B cell (primary cell): ENCODE data around the gene AIRE. TPM values are rescaled to one million over a fixed set of nuclear protein-coding genes. Genes with fewer than 3 reads are reported as not detected.

Experiments used
- ATAC-seq: fragments of 200-7000 bp; cut with Tn5 transposase; one replicate; pipeline ENCODE4 v1.10.0; 2021; ENCODE audit warnings: low read depth, mild to moderate bottlenecking, moderate number of reproducible peaks, moderate library complexity
- CTCF ChIA-PET: fragments of 350-600 bp; sonication (Branson Sonifier 250); formaldehyde crosslinking; loops from one replicate; lab custom pipeline; 2021; ENCODE audit warnings: antibody characterized with exemption, inconsistent platforms; lab: Charles Lee
- POLR2A ChIA-PET: fragments of 350-600 bp; sonication (Branson Sonifier 250); formaldehyde crosslinking; loops from one replicate; lab custom pipeline; 2021; ENCODE audit warnings: antibody characterized with exemption; lab: Charles Lee
- DNase-seq: peaks from one replicate; pipeline ENCODE4 v3.0.0; 2013
- H2AFZ ChIP-seq: 2 replicates; pipeline ENCODE4 v1.6.1; 2012; ENCODE audit warnings: mild to moderate bottlenecking, low read depth, low read length; ENCODE audit not compliant: insufficient read depth, poor library complexity, severe bottlenecking
- H3K27ac ChIP-seq, 2 donors: 1 replicate in 1 of 2; 2 replicates in 1 of 2; pipeline ENCODE4 v1.5.1; 2012 to 2013; ENCODE audit warnings: low read length in 2 of 2, mild to moderate bottlenecking in 2 of 2, moderate library complexity in 1 of 2
- H3K27me3 ChIP-seq, 4 experiments: fragments of 200-600 bp in 1 of 4; sonication (generic) in 1 of 4; replicated peaks in 1 of 4; 1 replicate in 2 of 4; 2 replicates in 2 of 4; pipeline versions ENCODE4 v1.6.1 to v1.7.0; 2013 to 2016; ENCODE audit warnings: low read length in 3 of 4, mild to moderate bottlenecking in 2 of 4, mixed read lengths in 1 of 4, moderate library complexity in 1 of 4; ENCODE audit not compliant: insufficient read depth in 4 of 4, control insufficient read depth in 3 of 4; ENCODE audit errors: control extremely low read depth in 1 of 4
- H3K36me3 ChIP-seq, 2 experiments: replicated peaks in 1 of 2; 1 replicate in 1 of 2; 2 replicates in 1 of 2; pipeline versions ENCODE4 v1.6.1 to v1.7.1; 2013; ENCODE audit warnings: low read length in 1 of 2; ENCODE audit not compliant: insufficient read depth in 2 of 2, control insufficient read depth in 1 of 2; ENCODE audit errors: control extremely low read depth in 1 of 2, extremely low read depth in 1 of 2
- H3K4me1 ChIP-seq, 2 donors: fragments of 200-600 bp in 1 of 2; sonication (generic) in 1 of 2; 1 replicate in 1 of 2; 2 replicates in 1 of 2; pipeline versions ENCODE4 v1.5.1 to v1.6.1; 2013 to 2017; ENCODE audit warnings: low read length in 2 of 2; ENCODE audit not compliant: control insufficient read depth in 2 of 2, insufficient read depth in 2 of 2
- H3K4me2 ChIP-seq: replicated peaks from 2 replicates; pipeline ENCODE3; 2012; ENCODE audit warnings: mild to moderate bottlenecking, low read depth, low read length; ENCODE audit not compliant: poor library complexity, severe bottlenecking
- H3K4me3 ChIP-seq, 5 experiments: fragments of 200-600 bp in 1 of 5; sonication (generic) in 1 of 5; 1 replicate in 3 of 5; 2 replicates in 2 of 5; pipeline versions ENCODE4 v1.5.1 to v1.7.0; 2011 to 2016; ENCODE audit warnings: low read length in 4 of 5, mild to moderate bottlenecking in 4 of 5, low read depth in 2 of 5, control low read depth in 1 of 5, moderate library complexity in 1 of 5; ENCODE audit not compliant: insufficient read depth in 1 of 5; ENCODE audit errors: control extremely low read depth in 1 of 5, extremely low read depth in 1 of 5
- H3K79me2 ChIP-seq: fragments of 200-600 bp; sonication (generic); one replicate; pipeline ENCODE4 v1.6.0; 2016; ENCODE audit warnings: low read length; ENCODE audit not compliant: control insufficient read depth, insufficient read depth
- H3K9ac ChIP-seq: fragments of 200-600 bp; sonication (generic); 2 replicates; pipeline ENCODE4 v1.6.1; 2017; ENCODE audit warnings: mild to moderate bottlenecking, low read length, moderate library complexity
- H3K9me3 ChIP-seq, 3 donors: one replicate each; pipeline versions ENCODE4 v1.6.1 to v1.7.1; 2013; ENCODE audit warnings: low read length in 2 of 3; ENCODE audit not compliant: control insufficient read depth in 2 of 3, insufficient read depth in 1 of 3; ENCODE audit errors: control extremely low read depth in 1 of 3
- H4K20me1 ChIP-seq: 2 replicates; pipeline ENCODE4 v1.6.0; 2012; ENCODE audit warnings: mild to moderate bottlenecking, low read length; ENCODE audit not compliant: insufficient read depth, control insufficient read depth, poor library complexity, severe bottlenecking
- H3K27ac Mint-ChIP-seq: one replicate; pipeline ENCODE4 v1.8.0; 2021; ENCODE audit warnings: mixed read lengths
- H3K27me3 Mint-ChIP-seq: one replicate; pipeline ENCODE4 v1.8.0; 2021; ENCODE audit warnings: mixed read lengths
- H3K4me1 Mint-ChIP-seq: one replicate; pipeline ENCODE4 v1.8.0; 2021; ENCODE audit warnings: mixed read lengths
- H3K4me3 Mint-ChIP-seq: one replicate; pipeline ENCODE4 v1.8.0; 2021; ENCODE audit warnings: mixed read lengths
- H3K9me3 Mint-ChIP-seq: one replicate; pipeline ENCODE4 v1.8.0; 2022; ENCODE audit warnings: mixed read lengths; ENCODE audit not compliant: insufficient read depth
- EZH2 ChIP-seq: IDR thresholded peaks from 2 replicates; pipeline ENCODE4 v1.6.1; 2012; ENCODE audit warnings: borderline replicate concordance, low read depth, mild to moderate bottlenecking, moderate library complexity, low read length; ENCODE audit not compliant: insufficient read depth, poor library complexity, severe bottlenecking
- WGBS: methylation state at CpG from one replicate; pipeline ENCODE4 v1.1.5; 2013; ENCODE audit warnings: missing lambda C conversion rate; ENCODE audit not compliant: insufficient coverage; 5-methylcytosine and 5-hydroxymethylcytosine counted together
- intact Hi-C: fragments of 100-400 bp; cut with micrococcal nuclease; formaldehyde crosslinking; loops from one replicate; pipeline ENCODE4 v1.10.0; 2022
- polyA plus RNA-seq: library from polyadenylated mRNA; depleted of rRNA; stranded (reverse); fragments of >200 nt; gene quantifications from 2 replicates; pipeline ENCODE4 v1.2.3, GENCODE V29; 2012
- total RNA-seq, 2 donors: library from RNA; stranded (reverse); fragments of 120-200 nt in 1 of 2; gene quantifications; 1 replicate in 1 of 2; 2 replicates in 1 of 2; pipeline versions ENCODE4 v1.2.3 to v1.2.4, GENCODE V29; 2013 to 2022
- TF ChIP-seq, protein P1 (sequence below): fragments of 200-600 bp; IDR thresholded peaks from one replicate; pipeline ENCODE4 v1.8.0; 2022; ENCODE audit warnings: antibody characterized with exemption, mild to moderate bottlenecking

The AIRE gene
- total and polyA plus RNA-seq, 2 donors (not counting 1 experiment from before 2014, with no cell fraction given): 0.37 TPM; not detected in 1

DNA sequence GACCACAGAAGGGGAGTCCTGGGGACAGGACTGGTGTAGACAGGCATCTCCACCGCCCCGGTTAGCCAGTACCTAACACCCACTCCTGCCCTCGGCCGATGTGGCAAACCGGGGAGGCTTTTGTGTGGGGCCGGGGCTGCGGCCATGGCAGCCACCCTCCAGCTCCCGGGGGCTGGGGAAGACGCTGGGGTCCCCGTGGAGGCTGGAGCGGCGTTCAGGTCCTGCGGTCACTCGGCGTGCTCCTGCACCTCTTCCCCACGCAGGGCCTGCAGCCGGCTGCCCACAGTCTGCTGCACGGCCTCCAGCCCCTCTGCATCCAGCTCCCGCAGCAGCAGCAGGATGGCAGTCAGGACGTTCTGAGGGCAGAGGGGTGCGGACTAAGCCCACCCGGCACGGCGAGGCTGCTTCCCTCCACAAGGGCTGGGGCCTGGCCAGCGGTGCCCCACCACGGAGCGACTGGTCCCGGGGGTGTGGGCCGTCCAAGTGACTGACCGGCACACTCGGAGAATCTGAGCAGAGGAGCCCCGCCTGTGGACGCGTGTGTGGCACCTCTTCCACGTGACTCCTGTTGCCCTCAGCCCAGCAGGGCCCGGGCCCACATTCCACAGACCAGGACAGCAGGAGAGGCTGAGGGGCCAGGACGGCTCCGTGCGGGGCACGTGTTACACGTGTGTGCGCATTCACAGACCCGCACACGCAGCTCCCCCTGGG, 44.5 kb downstream of the AIRE start:
- CTCF ChIA-PET: no interaction called here
- H3K4me1 ChIP-seq: no peaks in the 10 kb centered on the region
- H3K9me3 ChIP-seq: no peaks in the 10 kb centered on the region
- H3K9ac ChIP-seq: no peak overlapping the region
- intact Hi-C loops: no loop called here
- H3K4me3 Mint-ChIP-seq: no peak overlapping the region
- WGBS: 94% methylated on average over 44 of the region's 44 CpGs
- H3K27ac Mint-ChIP-seq: no peak overlapping the region
- H3K27ac ChIP-seq: no peak overlapping the region
- no peak overlapping the region for H3K4me3 ChIP-seq
- H4K20me1 ChIP-seq: peaks cover 55% of the 10 kb centered on the region
- POLR2A ChIA-PET: interaction anchor here (0.8 to 1.2 kb wide), 2 partner anchors 7 to 26 kb away, joined by 3 read pairs; no protein-coding TSS in a partner anchor
- H3K79me2 ChIP-seq: no peaks in the 10 kb centered on the region
- no peak for DNase-seq
- H2AFZ ChIP-seq: no peak overlapping the region
- H3K4me1 Mint-ChIP-seq: no peaks in the 10 kb centered on the region
- TF ChIP-seq EZH2: no peak
- TF ChIP-seq, protein P1, sequence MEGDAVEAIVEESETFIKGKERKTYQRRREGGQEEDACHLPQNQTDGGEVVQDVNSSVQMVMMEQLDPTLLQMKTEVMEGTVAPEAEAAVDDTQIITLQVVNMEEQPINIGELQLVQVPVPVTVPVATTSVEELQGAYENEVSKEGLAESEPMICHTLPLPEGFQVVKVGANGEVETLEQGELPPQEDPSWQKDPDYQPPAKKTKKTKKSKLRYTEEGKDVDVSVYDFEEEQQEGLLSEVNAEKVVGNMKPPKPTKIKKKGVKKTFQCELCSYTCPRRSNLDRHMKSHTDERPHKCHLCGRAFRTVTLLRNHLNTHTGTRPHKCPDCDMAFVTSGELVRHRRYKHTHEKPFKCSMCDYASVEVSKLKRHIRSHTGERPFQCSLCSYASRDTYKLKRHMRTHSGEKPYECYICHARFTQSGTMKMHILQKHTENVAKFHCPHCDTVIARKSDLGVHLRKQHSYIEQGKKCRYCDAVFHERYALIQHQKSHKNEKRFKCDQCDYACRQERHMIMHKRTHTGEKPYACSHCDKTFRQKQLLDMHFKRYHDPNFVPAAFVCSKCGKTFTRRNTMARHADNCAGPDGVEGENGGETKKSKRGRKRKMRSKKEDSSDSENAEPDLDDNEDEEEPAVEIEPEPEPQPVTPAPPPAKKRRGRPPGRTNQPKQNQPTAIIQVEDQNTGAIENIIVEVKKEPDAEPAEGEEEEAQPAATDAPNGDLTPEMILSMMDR: no peak
- H3K9me3 Mint-ChIP-seq: no peaks in the 10 kb centered on the region
- no peak overlapping the region for H3K4me2 ChIP-seq
- peaks cover 0 to 29% of the 10 kb centered on the region in 2 experiments for H3K36me3 ChIP-seq
- no peaks in the 10 kb centered on the region for H3K27me3 ChIP-seq
- no peaks in the 10 kb centered on the region for H3K27me3 Mint-ChIP-seq
- no peak for ATAC-seq

DNA sequence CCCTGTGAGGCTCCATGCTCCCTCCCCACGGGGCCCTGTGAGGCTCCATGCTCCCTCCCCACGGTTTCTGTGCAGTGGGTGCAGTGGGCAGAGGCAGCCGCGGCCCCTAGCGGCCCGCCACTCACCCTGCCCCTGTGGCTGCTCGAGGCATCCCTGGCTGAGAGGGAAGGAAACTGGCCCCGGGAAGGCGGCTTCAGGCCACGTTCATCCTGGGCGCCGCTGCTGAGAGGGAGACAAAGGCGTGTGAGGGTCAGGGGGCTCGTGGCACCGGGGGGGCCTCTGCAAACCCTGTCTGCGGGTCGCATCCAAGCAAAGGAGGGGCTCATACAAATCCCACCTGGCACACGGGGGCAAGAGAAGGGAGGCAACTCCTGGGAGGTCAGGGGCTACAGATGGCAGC, 45.0 kb downstream of the AIRE start:
- H4K20me1 ChIP-seq: peaks cover 49% of the 10 kb centered on the region
- TF ChIP-seq, protein P1: no peak
- no peak for TF ChIP-seq EZH2
- no peak for DNase-seq
- no peak overlapping the region for H3K9ac ChIP-seq
- no peak overlapping the region for H3K4me3 ChIP-seq
- no peak overlapping the region for H3K4me3 Mint-ChIP-seq
- no peaks in the 10 kb centered on the region for H3K27me3 Mint-ChIP-seq
- no peaks in the 10 kb centered on the region for H3K27me3 ChIP-seq
- H3K4me1 Mint-ChIP-seq: no peaks in the 10 kb centered on the region
- peaks cover 0 to 24% of the 10 kb centered on the region in 2 experiments for H3K36me3 ChIP-seq
- no peak overlapping the region for H3K27ac ChIP-seq
- H3K4me2 ChIP-seq: no peak overlapping the region
- CTCF ChIA-PET: no interaction called here
- ATAC-seq: no peak
- POLR2A ChIA-PET: interaction anchor here (0.8 kb wide), 1 partner anchor 27 kb away, joined by 3 read pairs; no protein-coding TSS in a partner anchor
- H3K9me3 Mint-ChIP-seq: no peaks in the 10 kb centered on the region
- H3K4me1 ChIP-seq: no peaks in the 10 kb centered on the region
- H2AFZ ChIP-seq: no peak overlapping the region
- no peaks in the 10 kb centered on the region for H3K79me2 ChIP-seq
- no peaks in the 10 kb centered on the region for H3K9me3 ChIP-seq
- WGBS: 89% methylated on average over 18 of the region's 18 CpGs
- intact Hi-C loops: no loop called here
- no peak overlapping the region for H3K27ac Mint-ChIP-seq
